ENCODE results near the gene ADM. TPM values are rescaled to one million over a fixed set of nuclear protein-coding genes. Genes with fewer than 3 reads are reported as not detected.
"Not testable (repeated sequence)": the region's sequence is repeated elsewhere in the genome, so short reads cannot be mapped to it uniquely, and the experiment has no call there.

ADM gene, protein sequence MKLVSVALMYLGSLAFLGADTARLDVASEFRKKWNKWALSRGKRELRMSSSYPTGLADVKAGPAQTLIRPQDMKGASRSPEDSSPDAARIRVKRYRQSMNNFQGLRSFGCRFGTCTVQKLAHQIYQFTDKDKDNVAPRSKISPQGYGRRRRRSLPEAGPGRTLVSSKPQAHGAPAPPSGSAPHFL
- 167 and 785 TPM in 2 replicates for total RNA-seq

DNA sequence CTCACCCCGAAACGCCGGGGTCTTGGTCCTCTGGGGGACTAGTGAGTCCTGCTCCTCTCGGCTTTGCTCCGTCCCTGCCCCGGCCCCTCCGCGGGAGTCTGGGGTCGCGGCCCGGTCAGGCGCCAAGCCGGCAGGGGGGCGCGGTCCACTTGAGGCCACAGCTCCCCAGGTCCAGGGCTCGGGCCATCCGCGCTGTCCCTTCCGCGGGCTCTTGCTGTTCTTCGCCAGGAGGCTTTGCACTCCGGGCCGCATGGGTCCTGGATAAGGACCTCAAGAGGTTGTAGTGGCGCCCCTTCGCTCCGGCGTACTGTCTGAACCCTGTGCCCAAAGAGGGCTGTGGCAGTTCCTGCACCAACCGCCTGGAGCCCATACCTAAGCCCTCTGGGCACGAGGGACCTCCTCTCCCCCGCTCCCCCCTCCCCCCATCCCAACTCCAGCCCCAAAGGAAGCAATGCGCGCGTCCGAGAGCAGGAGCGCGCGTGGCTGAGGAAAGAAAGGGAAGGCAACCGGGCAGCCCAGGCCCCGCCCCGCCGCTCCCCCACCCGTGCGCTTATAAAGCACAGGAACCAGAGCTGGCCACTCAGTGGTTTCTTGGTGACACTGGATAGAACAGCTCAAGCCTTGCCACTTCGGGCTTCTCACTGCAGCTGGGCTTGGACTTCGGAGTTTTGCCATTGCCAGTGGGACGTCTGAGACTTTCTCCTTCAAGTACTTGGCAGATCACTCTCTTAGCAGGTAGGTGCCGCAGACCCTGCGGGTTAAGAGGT is at the start of gene ADM:
Gene ADM (plus strand): TSS at position 579 of the 767 bp plus-strand sequence. CDS start 628 bp downstream, outside the sequence.
- DNase-seq (ENCODE audit: low read depth in 2 of 2): peak; percentile 93 to 96

DNA sequence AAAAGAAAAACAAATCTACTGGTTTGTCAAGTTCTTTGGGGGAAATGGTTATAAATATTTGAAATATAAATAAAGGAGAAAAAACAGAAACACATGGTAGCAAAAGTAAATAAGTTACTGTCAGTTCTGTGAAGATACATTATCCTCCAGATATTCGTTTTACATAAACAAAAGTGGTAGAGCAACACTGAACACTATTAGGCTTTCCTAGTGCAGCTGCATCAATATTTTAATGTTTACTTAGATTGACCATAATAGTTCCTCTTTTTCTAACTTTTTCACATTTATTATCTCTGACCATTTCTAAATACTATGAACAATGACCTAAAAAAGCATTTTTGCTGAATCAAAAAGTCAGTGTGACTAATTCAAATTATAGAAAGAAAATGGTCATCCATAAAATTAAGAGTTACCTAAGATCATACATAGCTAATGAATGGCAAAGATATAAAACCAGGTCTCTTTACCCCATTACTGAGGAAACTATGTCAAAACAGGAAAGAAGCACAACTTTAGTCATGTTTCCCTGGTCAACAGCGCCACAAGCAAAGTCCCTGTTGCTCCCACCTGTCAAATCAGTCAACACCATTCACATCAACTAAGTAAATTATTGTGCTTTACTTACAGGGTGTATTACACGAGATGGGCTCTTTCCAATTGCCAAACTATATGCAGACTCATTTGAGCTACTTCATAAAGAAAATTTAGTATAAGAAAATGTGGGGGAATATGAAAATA is 49.3 kb upstream of the ADM start:
- peak; percentile 56 to 87 for DNase-seq (ENCODE audit: low read depth in 2 of 2)

DNA sequence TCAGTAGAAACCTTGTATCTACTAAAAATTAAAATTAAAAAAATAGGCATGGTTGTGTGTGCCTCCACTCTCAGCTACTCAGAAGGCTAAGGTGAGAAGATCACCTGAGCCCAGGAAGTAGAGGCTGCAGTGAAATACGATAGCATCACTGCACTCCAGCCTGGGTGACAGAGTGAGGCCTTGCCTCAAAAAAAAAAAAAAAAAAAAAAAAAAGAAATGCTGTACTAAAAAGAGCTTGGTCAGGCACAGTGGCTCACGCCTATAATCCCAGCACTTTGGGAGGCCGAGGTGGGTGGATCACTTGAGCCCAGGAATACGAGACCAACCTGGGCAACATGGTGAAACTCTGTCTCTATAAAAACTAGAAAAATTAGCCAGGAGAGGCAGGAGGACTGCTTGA is 47.4 kb upstream of the ADM start:
- DNase-seq (ENCODE audit: low read depth in 2 of 2): no peak

DNA sequence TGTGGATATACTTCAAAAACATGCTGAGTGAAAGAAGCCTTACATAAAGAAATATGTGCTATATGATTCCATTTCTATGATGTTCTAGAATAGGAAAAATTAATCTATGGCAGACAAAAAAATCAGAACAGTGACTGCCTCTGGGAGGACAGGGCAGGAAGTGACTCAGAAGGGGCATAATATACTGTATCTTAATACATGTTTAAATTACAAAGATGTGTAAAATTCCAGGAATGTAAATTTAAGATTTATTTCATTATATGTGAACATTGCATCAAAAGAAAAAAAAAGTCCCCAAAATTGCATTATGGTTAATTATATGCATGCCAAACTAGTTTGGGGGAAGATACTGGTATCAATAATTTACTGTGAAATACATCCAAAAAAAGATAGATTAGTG is 43.1 kb upstream of the ADM start:
- DNase-seq (ENCODE audit: low read depth in 2 of 2): peak in 1 of 2 donors; percentile 24

DNA sequence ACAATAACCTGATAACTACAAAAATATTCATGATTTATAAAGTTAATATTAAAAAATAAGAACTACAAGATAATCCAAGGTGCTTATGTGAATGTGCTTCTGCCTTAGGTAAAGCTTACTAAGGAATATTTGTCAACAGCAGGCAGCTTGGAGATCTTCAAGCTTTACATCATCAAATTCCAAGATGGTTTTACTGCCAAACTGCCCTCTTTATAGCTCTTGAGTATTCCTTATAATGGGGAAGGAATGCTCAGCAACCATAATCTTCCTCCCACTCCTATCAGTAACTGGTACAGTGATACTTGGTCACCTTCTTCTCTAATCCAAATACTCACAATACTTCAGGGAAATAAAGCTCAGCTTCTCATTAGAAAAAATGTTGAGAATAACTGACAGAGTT is 40.9 kb upstream of the ADM start:
- DNase-seq (ENCODE audit: low read depth in 2 of 2): no peak

DNA sequence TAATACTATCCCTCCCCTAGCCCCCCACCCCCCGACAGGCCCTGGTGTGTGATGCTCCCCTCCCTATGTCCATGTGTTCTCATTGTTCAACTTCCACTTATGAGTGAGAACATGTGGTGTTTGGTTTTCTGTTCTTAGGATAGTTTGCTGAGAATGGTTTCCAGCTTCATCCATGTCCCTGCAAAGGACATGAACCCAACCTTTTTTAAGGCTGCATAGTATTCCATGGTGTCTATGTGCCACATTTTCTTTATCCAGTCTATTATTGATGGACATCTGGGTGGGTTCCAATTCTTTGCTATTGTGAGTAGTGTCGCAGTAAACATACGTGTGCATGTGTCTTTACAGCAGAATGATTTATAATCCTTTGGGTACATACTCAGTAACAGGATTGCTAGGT is 40.2 kb upstream of the ADM start:
- DNase-seq (ENCODE audit: low read depth in 2 of 2): not testable (repeated sequence)

DNA sequence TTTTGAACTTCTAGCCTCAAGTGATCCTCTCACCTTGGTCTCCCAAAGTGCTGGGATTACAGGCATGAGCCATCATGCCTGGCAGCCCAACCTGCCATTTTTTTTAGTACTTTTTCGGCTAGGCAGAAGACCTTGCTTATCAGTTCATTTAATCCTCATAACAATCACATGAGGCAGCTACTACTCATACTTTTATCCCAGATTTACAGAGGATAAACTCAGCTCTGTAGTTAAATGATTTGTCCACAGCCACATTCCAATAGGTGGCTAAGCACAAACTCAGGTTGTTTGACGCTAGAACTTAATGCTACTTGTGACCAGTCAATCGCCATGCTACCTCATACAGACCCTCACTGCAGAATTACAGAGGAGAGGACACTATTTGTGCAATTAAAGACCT is 38.9 kb upstream of the ADM start:
- DNase-seq (ENCODE audit: low read depth in 2 of 2): no peak

DNA sequence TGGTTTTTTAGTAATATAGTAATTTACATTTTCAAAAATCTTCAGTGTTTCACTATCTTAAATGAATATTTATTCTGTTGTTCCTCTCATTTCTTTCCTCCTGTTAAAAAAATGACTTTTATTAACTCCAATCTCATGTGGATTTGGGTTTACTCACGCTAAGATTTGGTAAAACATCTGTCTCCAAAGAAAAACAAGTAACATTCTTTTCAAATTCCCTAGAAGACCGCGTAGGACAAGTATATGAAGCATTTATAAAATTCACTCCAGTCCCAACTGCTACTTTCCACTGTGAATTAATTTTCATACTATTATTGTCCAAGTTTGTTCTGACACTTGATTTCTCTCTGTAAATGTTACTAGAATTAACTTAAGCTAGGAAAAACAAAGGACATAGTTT is 37.1 kb upstream of the ADM start:
- DNase-seq (ENCODE audit: low read depth in 2 of 2): no peak

DNA sequence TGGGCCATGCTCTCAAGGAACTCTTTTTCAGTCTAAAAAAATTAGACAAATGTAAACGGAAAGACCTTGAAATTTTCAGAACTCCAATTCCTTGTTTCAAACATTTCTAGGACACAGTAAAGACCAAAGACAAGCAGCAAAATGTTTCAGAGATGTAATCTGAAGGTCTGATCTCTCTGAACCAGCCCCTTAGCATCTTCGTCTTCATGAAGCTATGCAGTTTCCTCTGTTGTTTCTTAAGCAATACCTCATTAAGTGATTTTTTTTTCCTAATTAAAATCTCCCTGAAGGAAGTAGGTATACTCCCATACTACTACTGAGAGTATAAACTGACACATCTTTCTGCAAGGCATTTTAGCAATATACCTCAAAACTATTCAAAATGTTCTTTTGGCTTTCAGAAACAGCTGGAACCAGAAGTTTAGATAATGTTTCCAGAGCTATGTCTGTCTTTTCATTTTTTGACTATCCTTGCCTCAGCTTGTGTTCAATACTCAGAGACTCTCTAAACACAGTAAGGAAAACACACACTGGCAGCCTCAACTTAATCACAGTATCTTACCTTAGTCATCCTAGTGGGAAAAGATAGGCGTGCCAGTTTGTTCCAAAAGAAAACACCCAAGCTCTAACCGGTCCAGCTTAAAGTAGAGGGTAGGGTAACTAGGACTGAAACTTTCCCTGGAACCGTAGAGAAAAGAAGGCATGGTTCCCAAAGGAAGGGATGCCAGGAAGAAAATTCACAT is 36.0 kb upstream of the ADM start:
- no peak for DNase-seq (ENCODE audit: low read depth in 2 of 2)

DNA sequence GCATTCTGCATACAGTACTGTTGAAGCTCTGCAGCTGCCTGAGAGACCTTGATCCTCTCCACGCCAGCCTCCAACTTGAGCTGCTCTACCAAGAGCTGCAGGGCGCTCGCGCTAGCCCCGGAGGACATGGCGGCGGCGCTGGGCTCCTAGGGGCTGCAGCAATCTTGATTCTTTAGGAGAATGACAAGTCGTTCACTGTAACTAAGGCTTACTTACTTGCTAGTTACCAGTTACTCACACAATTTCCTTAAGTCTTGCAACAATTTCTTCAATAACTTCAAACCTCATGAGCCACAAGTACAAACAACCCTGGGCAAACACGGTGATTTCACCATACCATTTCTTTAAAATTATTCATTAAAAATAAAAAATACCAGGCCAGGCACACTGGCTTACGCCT is 32.7 kb upstream of the ADM start:
- DNase-seq (ENCODE audit: low read depth in 2 of 2): no peak

DNA sequence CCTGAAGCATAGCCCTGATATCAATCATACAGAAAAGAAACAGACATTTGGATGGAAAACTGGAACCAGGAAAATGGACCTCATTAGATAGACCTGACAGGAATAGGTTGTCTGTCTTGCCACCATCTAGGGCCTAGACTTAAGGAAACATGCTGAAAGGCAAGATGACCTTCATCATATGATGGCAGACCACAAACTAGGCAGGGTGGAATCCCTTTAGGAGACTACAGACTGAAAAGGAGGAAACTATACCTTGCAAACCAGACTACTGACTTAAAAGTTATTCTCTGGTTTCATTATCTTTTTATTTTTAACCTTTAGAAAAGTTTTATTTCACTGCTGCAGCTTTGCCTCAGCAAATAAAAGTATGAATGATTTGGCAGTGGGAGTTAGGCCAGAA is 31.1 kb upstream of the ADM start:
- DNase-seq (ENCODE audit: low read depth in 2 of 2): no peak

DNA sequence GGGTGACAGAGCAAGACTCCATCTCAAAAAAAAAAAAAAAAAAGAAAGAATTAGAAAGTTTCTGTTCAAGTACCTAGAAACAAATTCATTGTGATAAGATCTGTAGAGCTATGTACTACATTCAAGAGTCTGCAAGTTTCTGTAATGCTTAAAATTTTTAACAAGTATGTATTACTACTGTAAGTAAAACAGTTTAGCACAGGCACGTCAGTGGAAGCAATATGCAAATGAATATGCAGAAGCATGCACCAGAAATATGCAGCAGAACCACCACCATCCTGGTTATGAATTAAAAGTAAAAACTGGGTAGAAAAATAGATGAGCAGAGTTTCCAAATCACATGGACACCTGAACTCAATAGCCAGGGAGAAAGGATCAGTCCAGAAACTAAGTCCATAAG is 30.1 kb upstream of the ADM start:
- no peak for DNase-seq (ENCODE audit: low read depth in 2 of 2)

DNA sequence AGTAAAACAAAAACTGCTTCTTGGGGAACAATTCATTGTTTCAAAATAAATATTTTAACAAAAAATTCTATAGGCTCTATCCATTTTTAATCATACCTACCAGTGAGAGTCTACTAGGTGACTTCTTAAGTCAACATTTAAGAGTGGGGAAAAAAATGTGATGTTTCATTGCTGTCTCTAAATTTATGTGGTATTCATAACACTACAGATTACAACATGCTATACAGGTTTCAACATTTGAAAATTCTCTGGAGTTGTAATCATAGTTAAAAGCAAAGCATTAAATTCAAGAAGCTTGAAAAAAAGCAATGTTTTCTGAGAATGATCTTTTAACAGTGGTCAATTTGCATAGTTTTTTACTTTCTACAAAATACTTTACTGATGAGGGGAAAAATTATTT is 29.2 kb upstream of the ADM start:
- no peak for DNase-seq (ENCODE audit: low read depth in 2 of 2)

DNA sequence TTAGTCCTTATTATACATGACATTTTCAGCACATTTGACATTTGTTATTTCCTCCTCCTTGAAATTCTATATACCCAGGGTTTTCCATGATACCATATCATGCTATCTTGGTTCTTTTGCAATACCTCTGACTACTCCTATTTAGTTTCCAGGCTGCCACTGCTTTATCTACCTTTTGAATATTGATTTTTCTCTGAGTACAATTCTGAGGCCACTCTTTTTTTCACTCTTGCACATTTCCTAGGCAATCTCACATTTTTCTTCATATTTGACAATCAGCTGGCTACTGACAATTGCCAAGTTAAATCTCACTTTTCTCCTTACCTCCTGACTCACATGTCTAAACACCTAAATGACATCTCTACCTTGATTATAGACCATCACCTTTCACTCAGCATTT is 22.8 kb upstream of the ADM start:
- DNase-seq (ENCODE audit: low read depth in 2 of 2): no peak

DNA sequence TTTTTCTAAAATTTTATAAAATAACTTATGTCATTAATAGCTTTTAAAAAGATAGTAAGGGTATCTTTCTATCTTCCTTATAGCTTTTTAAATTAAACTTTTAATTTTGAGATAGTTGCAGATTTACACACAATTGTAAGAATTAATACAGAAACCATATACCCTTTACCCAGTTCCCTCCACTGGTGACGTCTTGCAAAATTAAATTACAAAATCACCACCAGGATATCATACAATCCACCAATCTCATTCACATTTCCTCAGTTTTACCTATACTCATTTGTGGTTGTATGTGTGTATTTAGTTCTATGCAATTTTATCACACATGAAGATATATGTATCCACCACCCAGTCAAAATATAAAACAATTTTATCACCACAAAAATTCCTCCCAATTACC is 20.9 kb upstream of the ADM start:
- no peak for DNase-seq (ENCODE audit: low read depth in 2 of 2)

DNA sequence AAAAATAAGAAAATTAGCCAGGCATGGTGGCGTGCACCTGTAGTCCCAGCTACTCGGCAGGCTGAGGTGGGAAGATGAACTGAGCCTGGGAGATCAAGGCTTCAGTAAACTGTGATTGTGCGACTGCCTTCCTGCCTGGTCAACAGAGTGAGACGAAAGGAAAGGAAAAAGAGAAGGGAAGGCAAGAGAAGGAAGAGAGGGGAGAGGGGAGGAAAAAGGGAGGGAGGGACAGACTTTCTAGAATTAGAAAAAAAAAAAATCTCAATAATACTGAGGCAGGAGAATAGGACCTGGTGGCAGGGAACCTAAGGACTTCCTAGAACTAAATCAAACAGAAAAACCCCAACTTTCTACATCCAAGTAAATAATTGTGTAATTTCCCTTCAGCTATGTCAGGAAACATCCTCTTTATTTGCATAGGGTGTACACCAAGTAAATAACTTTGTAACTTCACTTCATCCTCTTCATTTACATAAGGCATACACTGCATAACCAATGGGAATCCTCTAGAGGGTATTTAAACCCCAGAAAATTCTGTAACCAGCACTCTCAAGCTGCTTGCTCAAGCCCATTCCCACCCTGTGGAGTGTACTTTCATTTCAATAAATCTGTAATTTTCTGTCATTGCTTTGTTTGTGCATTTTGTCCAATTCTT is 19.6 kb upstream of the ADM start:
- DNase-seq (ENCODE audit: low read depth in 2 of 2): no peak

DNA sequence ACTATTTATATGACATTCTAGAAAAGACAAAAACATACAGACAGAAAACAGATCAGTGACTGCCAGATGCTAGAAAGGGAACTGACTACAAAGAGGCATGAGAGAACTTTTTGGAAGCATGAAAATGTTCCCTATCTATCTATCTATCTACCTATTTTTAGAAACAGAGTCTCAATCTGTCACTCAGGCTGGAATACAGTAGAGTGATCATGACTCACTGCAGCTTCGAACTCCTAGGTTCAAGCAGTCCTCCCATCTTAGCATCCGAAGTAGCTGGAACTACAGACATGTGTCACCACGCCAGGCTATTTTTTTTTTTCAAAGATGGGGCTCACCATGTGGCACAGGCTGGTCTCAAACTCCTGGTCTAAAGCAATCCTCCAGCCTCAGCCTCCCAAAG is 17.7 kb upstream of the ADM start:
- DNase-seq (ENCODE audit: low read depth in 2 of 2): peak in 1 of 2 donors; percentile 24

DNA sequence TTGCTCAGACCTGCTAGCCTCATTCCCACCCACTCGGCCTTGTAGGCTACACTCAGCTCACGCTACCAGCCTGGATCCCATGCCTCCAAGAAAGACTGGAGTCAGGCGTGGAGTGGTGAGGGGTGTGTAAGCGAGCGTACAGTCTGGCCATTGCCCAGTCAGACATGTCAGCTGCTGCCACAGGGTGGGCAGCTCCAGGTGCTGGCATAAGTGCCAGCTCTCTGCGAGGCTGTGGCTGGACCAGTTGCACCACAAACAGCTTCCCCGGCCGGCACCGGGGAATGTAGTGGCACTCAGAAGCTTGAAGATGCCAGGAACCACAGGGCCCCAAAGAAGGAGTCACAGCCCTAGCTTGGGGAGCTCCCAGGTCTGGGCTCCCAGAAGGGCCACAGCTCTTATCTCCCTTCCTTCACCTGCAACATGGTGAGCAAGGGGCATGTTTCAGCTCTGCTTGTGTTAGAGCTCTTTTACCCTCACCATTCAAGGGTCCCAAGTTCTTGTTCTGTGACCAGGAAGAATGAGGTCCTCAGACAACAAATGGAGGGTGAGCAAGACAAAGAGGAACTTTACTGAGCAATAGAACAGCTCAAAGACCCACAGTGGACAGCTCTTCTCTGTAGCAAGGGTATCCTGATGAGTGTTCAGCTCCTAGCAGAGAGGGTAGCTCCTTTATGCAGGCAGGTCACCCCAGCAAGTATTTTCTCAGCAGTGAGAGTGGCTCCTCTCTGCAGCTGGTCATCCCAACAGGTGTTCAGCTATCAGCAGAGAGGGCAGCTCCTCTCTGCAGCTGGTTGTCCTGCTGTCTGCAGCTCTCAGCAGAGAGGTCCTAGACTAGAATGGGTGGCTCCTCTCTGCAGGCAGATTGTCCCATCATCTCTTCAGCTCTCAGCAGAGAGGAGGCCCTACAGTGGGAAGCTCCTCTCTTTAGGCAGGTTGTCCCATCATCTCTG is 16.8 kb upstream of the ADM start:
- no peak for DNase-seq (ENCODE audit: low read depth in 2 of 2)

DNA sequence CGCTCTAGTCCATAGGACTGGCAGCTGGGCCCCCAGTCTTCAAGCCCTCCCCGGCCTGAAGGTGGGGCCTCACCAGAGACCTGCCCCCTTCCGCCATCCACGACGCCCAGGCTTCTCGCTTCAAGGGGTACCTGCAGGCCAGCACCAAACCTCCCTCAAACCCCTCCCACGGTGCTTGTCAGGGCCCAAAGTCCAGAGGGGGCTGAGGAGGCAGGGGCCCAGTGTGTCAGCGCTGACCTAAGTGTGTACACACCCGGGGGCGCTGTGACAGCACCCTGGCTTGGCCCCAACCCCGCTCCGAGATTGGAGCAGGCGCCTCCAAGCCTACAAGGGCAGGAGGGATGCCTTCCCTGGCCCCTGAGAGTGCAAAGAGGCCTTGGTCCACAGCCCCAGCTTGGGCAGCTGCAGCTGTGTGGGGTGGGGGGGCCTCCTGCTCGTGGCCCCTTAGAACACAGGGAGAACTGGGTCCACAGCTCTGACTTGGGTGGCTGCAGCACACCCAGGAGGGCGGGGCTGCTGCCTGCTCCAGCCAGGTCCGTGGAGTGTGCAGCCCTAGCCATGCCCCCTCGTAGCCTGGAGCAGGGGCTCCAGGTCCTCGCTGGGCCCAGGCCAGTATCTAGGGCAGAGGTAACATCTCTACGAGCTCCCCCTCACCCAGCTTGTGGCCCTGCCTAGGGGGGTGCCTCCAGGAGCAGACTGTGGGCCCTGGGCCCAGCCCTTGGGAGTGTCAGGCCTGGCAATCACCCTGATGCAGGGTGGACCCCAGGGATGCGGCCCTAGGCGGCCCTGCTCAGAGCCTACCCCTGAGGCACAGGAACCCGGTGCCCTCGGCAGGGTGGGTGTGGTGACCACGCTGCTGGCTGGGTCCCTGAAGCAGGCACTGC is 15.8 kb upstream of the ADM start:
- DNase-seq (ENCODE audit: low read depth in 2 of 2): no peak
